Activated naive CD8-positive, alpha-beta T cell treated with anti-CD3 and anti-CD28 coated beads for 36 hours (primary cell): ENCODE results near the gene TSHZ1. TPM values are rescaled to one million over a fixed set of nuclear protein-coding genes. Genes with fewer than 3 reads are reported as not detected.
"Not testable (repeated sequence)": the region's sequence is repeated elsewhere in the genome, so short reads cannot be mapped to it uniquely, and the experiment has no call there.

ENCODE experiments used
- DNase-seq: peaks from one replicate; pipeline ENCODE4 v3.0.0; 2021
- H3K27ac Mint-ChIP-seq: one replicate; pipeline ENCODE4 v1.8.0; 2022; ENCODE audit warnings: mild to moderate bottlenecking, moderate library complexity, mixed read lengths
- H3K27me3 Mint-ChIP-seq: one replicate; pipeline ENCODE4 v1.8.0; 2022; ENCODE audit warnings: mild to moderate bottlenecking, mixed read lengths
- H3K36me3 Mint-ChIP-seq: one replicate; pipeline ENCODE4 v1.8.0; 2021; ENCODE audit warnings: mild to moderate bottlenecking, mixed read lengths
- H3K4me1 Mint-ChIP-seq: one replicate; pipeline ENCODE4 v1.8.0; 2021; ENCODE audit warnings: mixed read lengths
- H3K4me3 Mint-ChIP-seq: one replicate; pipeline ENCODE4 v1.8.0; 2022; ENCODE audit warnings: mild to moderate bottlenecking, moderate library complexity, mixed read lengths
- H3K9me3 Mint-ChIP-seq: one replicate; pipeline ENCODE4 v1.8.0; 2022; ENCODE audit warnings: mixed read lengths
- total RNA-seq, 2 experiments: library from RNA; stranded (reverse); gene quantifications; one replicate each; pipeline ENCODE4 v1.2.3, GENCODE V29; 2021

TSHZ1 gene
- total RNA-seq, 2 experiments from 2014 or later: 11.2 to 11.4 TPM

DNA sequence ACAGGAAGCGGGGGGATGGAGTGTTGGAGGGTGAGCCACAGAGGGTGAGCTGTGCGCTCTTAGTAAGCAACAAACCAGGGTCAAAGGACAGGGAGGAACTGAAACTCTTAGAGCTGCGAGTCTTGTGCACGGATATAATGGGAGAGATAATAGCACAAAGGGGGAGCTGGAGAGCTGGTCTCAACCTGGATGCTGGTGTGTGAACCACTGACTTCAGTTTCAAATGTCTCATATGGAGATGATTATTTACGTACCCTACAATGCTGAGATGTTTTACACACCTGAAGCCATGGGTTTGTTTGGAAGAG, 37.5 kb upstream of the TSHZ1 start:
- Mint-ChIP-seq H3K4me3 (no peak overlapping the region), H3K4me1 (peaks cover 11% of the 10 kb centered on the region), H3K27me3 (no peaks in the 10 kb centered on the region), H3K36me3 (no peaks in the 10 kb centered on the region), H3K9me3 (no peaks in the 10 kb centered on the region), H3K27ac (no peak overlapping the region)
- no peak for DNase-seq

DNA sequence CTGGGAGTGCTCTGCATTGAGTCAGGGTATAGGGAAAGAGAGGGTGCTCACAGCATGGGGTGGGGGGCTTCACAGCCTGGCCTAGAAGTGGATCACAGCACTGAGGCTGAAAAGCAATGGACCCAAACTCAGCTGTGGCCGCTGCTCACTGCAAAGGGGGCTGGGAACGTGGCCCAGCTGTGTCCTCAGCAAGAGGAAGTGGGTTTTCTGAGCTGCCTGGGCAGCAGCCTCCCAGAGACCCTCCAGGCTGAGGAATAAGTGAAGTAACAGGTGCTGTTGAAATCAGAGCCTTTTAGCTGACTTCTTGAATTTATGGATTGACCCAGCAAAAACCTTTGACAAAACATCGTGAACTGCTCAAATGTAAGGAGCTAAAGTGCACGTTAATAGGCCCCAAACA, 36.9 kb upstream of the TSHZ1 start:
- no peak overlapping the region for H3K27ac Mint-ChIP-seq
- no peaks in the 10 kb centered on the region for H3K9me3 Mint-ChIP-seq
- no peaks in the 10 kb centered on the region for H3K27me3 Mint-ChIP-seq
- H3K4me3 Mint-ChIP-seq: no peak overlapping the region
- no peak for DNase-seq
- H3K36me3 Mint-ChIP-seq: no peaks in the 10 kb centered on the region
- H3K4me1 Mint-ChIP-seq: peaks cover 11% of the 10 kb centered on the region

DNA sequence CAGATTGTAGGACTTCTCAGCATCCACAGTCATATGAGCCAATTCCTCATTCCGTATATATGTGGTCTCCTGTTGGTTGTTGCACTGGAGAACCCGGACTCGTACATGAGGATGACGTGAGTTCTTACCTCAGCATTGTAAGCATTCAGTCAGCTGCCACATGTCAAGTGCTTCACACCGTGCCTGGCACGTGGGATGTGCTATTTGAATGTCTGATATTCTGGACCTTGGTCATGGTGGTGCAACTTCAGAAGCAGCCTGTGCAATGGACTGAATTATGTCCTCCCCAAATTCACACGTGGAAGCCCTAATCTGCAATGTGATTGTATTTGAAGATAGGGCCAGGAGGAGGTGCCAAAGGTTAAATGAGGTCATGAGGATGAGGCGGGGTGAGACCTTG, 33.7 kb upstream of the TSHZ1 start:
- H3K27me3 Mint-ChIP-seq: no peaks in the 10 kb centered on the region
- no peaks in the 10 kb centered on the region for H3K9me3 Mint-ChIP-seq
- H3K4me3 Mint-ChIP-seq: no peak overlapping the region
- no peak overlapping the region for H3K27ac Mint-ChIP-seq
- DNase-seq: no peak
- peaks cover 11% of the 10 kb centered on the region for H3K4me1 Mint-ChIP-seq
- no peaks in the 10 kb centered on the region for H3K36me3 Mint-ChIP-seq

DNA sequence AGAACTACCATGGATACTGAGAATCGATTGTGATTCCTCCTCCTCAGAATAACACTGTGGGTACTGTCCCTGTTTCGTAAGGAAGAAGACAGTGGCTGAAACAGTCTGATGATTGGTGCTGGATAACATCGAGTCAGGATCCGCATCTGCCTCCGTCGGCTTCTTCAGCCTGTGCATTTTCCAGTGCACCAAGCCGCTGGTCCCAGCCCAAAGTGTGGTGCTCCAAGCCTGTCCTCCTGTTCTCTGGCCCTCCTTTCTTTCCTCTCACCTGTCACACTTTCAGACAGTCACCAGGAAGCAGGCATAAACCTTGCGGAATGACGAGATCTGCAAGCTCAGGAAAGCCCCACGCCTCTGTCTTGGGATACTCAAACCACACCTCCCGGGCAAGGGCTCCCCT, 32.2 kb upstream of the TSHZ1 start:
- no peaks in the 10 kb centered on the region for H3K27me3 Mint-ChIP-seq
- H3K27ac Mint-ChIP-seq: no peak overlapping the region
- H3K9me3 Mint-ChIP-seq: no peaks in the 10 kb centered on the region
- H3K4me3 Mint-ChIP-seq: no peak overlapping the region
- peaks cover 2% of the 10 kb centered on the region for H3K36me3 Mint-ChIP-seq
- no peak for DNase-seq
- peaks cover 7% of the 10 kb centered on the region for H3K4me1 Mint-ChIP-seq

DNA sequence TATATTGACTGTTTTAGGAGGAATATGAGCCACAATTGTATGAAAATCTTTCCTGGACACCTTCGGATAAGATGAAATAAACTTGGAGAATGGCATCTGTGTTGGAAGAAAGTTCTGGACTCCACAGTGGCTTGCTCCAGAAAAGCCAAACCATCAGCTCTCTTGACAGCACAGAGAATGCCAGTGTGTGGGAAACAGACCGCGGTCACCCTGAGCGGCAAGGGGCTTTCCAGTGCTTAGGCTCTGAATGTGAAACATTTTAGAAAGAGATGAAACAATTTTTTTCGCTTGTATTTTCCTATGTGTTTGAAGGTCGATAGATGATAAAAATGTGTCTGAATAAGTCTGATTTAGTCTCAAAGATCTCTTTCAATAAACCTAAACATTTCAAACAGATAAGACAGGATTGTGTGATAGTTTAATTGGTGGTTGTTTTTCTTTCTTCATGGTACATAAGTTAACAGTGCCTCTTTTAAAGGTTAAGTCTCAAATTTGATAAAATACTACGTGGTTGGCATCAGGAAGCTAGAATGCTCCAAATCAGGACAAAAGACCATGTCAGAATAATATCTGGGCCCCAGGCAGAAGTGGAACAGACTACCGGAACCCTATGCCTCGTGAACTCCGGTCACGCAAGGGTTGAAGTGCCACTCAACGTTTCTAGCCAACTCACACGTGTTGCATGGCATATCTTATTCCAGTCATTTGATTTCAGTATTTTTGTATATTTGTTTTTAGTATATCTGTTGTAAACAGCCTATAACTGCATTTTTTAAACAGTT, 30.6 kb upstream of the TSHZ1 start:
- Mint-ChIP-seq H3K4me1 (no peaks in the 10 kb centered on the region), H3K4me3 (no peak overlapping the region), H3K27ac (no peak overlapping the region), H3K9me3 (no peaks in the 10 kb centered on the region), H3K36me3 (peaks cover 2% of the 10 kb centered on the region), H3K27me3 (no peaks in the 10 kb centered on the region)
- no peak for DNase-seq

DNA sequence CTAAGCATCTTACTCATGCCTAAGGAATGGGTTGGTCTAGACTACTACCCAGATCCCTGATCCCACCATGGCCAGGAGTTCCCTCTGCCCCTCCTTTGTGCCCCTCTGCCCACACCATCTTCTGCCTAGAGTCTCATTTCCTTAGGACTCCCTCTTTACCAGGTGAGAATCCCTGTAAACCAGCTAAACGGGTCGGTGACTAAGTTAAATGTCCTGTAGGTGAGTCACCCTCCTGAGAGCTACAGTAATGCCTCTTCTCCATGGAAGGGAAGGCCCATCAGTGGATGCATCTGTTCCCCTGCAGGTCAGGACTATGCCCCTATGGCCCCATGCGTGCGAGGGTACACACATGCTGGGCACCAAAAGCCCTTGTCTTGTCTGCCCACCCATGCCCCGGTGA, 27.1 kb upstream of the TSHZ1 start:
- Mint-ChIP-seq H3K4me1 (no peaks in the 10 kb centered on the region), H3K27me3 (no peaks in the 10 kb centered on the region), H3K4me3 (no peak overlapping the region), H3K27ac (no peak overlapping the region), H3K36me3 (peaks cover 2% of the 10 kb centered on the region), H3K9me3 (no peaks in the 10 kb centered on the region)
- no peak for DNase-seq

DNA sequence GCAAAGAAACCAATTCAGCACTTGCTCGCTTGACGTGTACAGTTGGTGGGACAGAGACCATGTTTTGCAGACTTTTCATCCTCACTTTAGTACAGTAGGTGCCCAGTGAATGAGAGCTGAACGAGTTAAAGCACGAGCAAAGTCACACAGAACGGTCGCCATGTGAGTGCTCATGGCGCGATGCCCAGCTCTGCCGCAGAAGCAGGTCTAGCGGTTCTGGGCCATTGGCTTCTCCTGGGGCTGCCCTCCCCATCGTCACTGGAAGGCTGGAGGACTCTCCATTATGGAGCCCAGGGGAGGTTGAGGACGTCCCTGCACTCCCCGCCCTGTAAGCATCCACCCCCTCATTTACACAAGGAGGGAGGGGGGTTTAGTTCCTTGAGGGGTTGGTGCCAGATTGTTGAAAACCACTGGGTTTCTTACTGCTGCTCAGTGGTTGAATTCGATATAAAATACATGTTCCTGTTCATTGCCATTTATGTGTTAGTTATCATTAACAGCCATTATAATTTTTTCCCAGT, 26.6 kb upstream of the TSHZ1 start:
- no peak for DNase-seq
- Mint-ChIP-seq H3K27ac (no peak overlapping the region), H3K9me3 (no peaks in the 10 kb centered on the region), H3K4me1 (no peaks in the 10 kb centered on the region), H3K27me3 (no peaks in the 10 kb centered on the region), H3K36me3 (peaks cover 2% of the 10 kb centered on the region), H3K4me3 (no peak overlapping the region)

DNA sequence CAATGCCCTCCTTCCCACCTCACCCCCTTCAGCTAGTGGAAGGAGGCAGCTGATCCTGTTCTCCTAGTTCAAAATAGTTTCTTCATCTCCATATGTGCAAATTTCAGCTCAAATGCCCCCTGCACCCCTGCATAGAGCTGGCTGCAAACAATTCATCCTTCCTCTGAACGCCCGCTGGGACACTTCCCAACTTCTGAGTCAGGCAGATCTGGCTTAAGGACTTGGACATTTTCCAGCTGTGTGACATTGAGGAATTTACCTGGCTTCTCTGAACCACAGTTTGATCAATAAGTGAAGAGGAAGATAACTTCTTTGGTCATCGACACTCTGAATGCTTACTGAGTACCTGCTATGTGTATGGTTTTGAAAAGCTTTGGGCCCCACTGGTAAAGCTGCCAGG, 25.1 kb upstream of the TSHZ1 start:
- Mint-ChIP-seq H3K4me3 (no peak overlapping the region), H3K36me3 (peaks cover 2% of the 10 kb centered on the region), H3K27me3 (no peaks in the 10 kb centered on the region), H3K27ac (no peak overlapping the region), H3K4me1 (no peaks in the 10 kb centered on the region), H3K9me3 (no peaks in the 10 kb centered on the region)
- no peak for DNase-seq

DNA sequence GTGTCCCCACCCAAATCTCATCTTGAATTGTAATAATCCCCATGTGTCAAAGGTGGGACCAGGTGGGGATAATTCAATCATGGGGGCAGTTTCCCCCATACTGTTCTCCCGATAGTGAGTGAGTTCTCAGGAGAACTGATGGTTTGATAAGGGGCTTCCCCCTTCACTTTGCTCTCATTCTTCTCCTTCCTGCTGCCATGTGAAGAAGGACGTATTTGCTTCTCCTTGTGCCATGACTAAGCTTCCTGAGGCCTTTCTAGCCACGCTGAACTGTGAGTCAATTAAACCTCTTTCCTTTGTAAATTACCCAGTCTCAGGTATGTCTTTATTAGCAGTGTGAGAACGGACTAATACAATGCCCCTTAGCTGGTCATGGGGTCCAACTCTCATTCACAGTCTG, 22.9 kb upstream of the TSHZ1 start:
- H3K9me3 Mint-ChIP-seq, H3K36me3 Mint-ChIP-seq, H3K27ac Mint-ChIP-seq, H3K4me3 Mint-ChIP-seq, DNase-seq, H3K4me1 Mint-ChIP-seq, H3K27me3 Mint-ChIP-seq: not testable (repeated sequence)

DNA sequence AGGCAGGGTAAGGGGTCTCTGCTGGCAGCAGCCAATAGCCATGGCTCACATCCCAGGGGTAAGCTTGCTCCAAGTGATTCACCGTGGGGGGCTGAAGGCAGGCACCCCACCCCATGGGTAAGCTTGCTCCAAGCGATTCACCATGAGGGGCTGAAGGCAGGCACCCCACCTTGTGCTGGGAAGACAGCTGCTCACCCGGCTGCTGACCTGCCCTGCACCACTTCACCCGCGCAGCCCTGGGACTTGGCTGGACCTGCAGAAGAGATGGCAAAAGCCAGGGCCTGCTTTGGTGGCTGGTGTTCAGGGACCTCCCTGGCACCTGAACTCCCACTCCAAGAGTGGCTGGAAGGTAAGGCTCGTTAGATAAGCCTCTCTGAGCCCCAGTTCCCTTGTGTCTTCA, 20.9 kb upstream of the TSHZ1 start:
- no peak for DNase-seq
- Mint-ChIP-seq H3K9me3 (no peaks in the 10 kb centered on the region), H3K36me3 (no peaks in the 10 kb centered on the region), H3K4me1 (no peaks in the 10 kb centered on the region), H3K27ac (no peak overlapping the region), H3K4me3 (no peak overlapping the region), H3K27me3 (no peaks in the 10 kb centered on the region)

DNA sequence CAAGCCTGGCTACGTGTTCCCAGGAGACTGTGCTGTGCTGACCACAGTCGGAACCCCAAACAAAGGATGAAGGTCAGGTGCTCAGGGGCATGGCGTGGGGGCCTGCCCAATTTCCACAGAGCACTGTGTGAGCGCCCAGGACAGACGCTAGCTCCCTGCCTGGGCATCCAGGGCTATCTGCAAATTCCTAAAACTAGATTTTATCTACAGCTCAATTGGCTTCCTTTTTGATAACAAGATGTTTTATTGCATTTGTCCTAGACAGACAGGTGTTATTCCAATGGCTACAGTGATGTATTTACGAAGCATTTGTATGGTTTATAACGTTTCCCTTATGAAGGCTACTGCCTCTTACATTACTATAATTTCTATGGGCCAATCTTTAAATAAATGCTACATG, 17.7 kb upstream of the TSHZ1 start:
- H3K4me3 Mint-ChIP-seq: no peak overlapping the region
- H3K36me3 Mint-ChIP-seq: peaks cover 6% of the 10 kb centered on the region
- H3K9me3 Mint-ChIP-seq: no peaks in the 10 kb centered on the region
- peaks cover 2% of the 10 kb centered on the region for H3K4me1 Mint-ChIP-seq
- no peaks in the 10 kb centered on the region for H3K27me3 Mint-ChIP-seq
- no peak for DNase-seq
- no peak overlapping the region for H3K27ac Mint-ChIP-seq

DNA sequence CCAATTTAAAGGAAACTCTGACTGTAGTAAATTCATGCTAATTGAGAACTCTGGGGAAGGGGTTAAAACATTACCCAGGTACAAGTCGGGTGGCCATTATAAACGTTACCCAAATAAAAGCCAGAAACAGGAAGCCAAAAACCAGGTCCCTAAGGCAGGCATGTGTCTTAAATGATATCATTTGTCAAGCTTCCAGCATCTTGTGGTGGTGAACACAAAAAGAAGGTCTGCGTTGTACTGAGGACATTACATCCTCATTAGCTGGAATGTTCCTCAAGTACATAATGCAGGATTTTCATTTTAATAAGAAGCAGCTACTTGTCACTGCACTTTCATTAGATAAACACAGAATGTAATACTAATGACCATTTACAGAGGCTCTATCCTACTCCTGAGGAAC, 12.6 kb upstream of the TSHZ1 start:
- Mint-ChIP-seq H3K9me3 (no peaks in the 10 kb centered on the region), H3K36me3 (peaks cover 22% of the 10 kb centered on the region), H3K27me3 (no peaks in the 10 kb centered on the region), H3K4me3 (no peak overlapping the region), H3K4me1 (peaks cover 25% of the 10 kb centered on the region), H3K27ac (no peak overlapping the region)
- DNase-seq: no peak

DNA sequence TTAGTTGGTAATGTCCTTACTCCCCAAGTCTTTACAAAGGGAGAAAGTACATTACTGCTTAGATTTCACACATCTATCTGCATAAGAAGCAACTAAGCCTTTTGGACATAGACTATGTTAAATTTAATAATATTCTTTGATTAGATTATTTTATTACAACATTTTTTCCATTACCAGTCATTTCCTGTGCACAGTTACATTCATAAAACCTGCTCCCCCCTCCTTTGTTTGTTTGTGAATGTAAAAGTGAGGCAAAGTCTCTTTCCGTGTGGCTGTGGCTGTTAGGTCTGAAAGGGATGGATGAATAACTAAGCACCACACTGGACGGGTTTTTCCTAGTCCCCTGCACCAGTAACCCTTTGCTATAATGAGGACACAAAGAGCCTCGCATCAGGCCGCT, 11.3 kb upstream of the TSHZ1 start:
- H3K27me3 Mint-ChIP-seq: no peaks in the 10 kb centered on the region
- no peaks in the 10 kb centered on the region for H3K9me3 Mint-ChIP-seq
- DNase-seq: no peak
- H3K36me3 Mint-ChIP-seq: peaks cover 22% of the 10 kb centered on the region
- peaks cover 25% of the 10 kb centered on the region for H3K4me1 Mint-ChIP-seq
- H3K4me3 Mint-ChIP-seq: no peak overlapping the region
- H3K27ac Mint-ChIP-seq: peak overlapping the region; percentile 64

DNA sequence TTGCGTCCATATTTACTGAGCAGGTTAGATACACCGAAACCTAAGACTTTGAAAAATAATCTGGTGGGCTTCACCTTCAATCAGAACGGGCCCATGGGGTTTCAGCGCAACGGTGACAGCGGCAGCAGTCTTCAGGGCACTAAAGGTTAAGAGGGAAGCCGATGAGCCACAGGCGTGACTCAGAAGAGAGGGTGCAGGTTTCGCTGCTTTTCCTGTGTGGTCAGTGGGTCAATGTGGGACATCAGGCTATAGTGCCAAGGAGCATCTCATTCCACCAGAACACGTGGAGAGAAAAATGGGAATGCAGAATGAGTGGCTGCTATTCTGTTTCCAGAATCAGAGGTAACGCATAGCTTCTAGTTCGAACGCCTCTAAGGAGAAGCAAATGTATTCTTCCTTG, 10.5 kb upstream of the TSHZ1 start:
- Mint-ChIP-seq H3K4me1 (peaks cover 28% of the 10 kb centered on the region), H3K27ac (no peak overlapping the region), H3K9me3 (no peaks in the 10 kb centered on the region)

DNA sequence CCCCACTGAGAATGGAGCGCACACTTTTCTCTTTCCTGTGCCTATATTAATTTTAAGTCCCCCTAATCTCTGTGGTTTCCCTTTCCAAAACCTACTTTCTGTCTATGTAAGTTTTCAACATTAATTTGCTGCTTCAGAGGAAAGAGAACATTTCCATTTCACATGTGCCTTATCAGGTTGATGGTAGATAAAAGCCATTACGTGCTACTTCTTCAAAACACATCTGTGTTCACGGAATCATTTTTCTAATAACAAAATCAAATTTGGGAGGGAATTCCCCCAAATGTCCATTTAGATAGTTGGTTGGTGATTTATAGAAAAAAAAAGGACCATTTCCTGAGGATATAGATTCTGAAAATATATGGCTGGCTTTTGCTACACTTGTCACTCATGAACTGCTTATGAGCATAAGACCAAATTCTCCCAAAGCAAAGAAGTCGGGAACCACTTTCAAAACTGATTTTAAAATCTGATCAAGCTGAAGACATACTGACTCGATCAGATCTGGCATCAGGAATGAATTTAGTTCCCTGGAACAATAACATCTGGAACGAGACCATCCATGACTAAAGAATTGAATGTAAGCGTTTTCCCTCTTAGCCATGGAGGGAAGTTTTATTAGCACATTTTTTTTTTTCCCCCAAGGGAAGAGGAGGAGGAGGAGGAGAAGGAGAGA, 9.9 kb upstream of the TSHZ1 start:
- H3K4me3 Mint-ChIP-seq: no peak overlapping the region
- DNase-seq: no peak
- H3K4me1 Mint-ChIP-seq: peaks cover 34% of the 10 kb centered on the region
- no peaks in the 10 kb centered on the region for H3K9me3 Mint-ChIP-seq
- H3K27me3 Mint-ChIP-seq: peaks cover 10% of the 10 kb centered on the region
- peaks cover 24% of the 10 kb centered on the region for H3K36me3 Mint-ChIP-seq
- peak overlapping the region; percentile 46 for H3K27ac Mint-ChIP-seq

More for the DNA sequence above, 10.5 kb upstream of the TSHZ1 start:
- no peak overlapping the region for H3K4me3 Mint-ChIP-seq
- H3K36me3 Mint-ChIP-seq: peaks cover 22% of the 10 kb centered on the region
- DNase-seq: no peak
- peaks cover 4% of the 10 kb centered on the region for H3K27me3 Mint-ChIP-seq
